ENCODE data around the gene B4GALT6. TPM values are rescaled to one million over a fixed set of nuclear protein-coding genes. Genes with fewer than 3 reads are reported as not detected.

B4GALT6 gene
- total and polyA plus RNA-seq, 9 of the 15 experiments (the other 6 are each of a cell fraction or from before 2014, with no cell fraction given): 0.03 to 0.27 (median 0.08) TPM

- no peak for TF ChIP-seq ZNF609 (CRISPR knock-in tag; IDR thresholded peaks at IDR 0.05; ENCODE audit: borderline replicate concordance)
- no peak for TF ChIP-seq CHD4 (IDR thresholded peaks at IDR 0.05; ENCODE audit: insufficient read depth, insufficient replicate concordance, low read depth, low read length, poor library complexity, severe bottlenecking)
- TF ChIP-seq, protein P1, sequence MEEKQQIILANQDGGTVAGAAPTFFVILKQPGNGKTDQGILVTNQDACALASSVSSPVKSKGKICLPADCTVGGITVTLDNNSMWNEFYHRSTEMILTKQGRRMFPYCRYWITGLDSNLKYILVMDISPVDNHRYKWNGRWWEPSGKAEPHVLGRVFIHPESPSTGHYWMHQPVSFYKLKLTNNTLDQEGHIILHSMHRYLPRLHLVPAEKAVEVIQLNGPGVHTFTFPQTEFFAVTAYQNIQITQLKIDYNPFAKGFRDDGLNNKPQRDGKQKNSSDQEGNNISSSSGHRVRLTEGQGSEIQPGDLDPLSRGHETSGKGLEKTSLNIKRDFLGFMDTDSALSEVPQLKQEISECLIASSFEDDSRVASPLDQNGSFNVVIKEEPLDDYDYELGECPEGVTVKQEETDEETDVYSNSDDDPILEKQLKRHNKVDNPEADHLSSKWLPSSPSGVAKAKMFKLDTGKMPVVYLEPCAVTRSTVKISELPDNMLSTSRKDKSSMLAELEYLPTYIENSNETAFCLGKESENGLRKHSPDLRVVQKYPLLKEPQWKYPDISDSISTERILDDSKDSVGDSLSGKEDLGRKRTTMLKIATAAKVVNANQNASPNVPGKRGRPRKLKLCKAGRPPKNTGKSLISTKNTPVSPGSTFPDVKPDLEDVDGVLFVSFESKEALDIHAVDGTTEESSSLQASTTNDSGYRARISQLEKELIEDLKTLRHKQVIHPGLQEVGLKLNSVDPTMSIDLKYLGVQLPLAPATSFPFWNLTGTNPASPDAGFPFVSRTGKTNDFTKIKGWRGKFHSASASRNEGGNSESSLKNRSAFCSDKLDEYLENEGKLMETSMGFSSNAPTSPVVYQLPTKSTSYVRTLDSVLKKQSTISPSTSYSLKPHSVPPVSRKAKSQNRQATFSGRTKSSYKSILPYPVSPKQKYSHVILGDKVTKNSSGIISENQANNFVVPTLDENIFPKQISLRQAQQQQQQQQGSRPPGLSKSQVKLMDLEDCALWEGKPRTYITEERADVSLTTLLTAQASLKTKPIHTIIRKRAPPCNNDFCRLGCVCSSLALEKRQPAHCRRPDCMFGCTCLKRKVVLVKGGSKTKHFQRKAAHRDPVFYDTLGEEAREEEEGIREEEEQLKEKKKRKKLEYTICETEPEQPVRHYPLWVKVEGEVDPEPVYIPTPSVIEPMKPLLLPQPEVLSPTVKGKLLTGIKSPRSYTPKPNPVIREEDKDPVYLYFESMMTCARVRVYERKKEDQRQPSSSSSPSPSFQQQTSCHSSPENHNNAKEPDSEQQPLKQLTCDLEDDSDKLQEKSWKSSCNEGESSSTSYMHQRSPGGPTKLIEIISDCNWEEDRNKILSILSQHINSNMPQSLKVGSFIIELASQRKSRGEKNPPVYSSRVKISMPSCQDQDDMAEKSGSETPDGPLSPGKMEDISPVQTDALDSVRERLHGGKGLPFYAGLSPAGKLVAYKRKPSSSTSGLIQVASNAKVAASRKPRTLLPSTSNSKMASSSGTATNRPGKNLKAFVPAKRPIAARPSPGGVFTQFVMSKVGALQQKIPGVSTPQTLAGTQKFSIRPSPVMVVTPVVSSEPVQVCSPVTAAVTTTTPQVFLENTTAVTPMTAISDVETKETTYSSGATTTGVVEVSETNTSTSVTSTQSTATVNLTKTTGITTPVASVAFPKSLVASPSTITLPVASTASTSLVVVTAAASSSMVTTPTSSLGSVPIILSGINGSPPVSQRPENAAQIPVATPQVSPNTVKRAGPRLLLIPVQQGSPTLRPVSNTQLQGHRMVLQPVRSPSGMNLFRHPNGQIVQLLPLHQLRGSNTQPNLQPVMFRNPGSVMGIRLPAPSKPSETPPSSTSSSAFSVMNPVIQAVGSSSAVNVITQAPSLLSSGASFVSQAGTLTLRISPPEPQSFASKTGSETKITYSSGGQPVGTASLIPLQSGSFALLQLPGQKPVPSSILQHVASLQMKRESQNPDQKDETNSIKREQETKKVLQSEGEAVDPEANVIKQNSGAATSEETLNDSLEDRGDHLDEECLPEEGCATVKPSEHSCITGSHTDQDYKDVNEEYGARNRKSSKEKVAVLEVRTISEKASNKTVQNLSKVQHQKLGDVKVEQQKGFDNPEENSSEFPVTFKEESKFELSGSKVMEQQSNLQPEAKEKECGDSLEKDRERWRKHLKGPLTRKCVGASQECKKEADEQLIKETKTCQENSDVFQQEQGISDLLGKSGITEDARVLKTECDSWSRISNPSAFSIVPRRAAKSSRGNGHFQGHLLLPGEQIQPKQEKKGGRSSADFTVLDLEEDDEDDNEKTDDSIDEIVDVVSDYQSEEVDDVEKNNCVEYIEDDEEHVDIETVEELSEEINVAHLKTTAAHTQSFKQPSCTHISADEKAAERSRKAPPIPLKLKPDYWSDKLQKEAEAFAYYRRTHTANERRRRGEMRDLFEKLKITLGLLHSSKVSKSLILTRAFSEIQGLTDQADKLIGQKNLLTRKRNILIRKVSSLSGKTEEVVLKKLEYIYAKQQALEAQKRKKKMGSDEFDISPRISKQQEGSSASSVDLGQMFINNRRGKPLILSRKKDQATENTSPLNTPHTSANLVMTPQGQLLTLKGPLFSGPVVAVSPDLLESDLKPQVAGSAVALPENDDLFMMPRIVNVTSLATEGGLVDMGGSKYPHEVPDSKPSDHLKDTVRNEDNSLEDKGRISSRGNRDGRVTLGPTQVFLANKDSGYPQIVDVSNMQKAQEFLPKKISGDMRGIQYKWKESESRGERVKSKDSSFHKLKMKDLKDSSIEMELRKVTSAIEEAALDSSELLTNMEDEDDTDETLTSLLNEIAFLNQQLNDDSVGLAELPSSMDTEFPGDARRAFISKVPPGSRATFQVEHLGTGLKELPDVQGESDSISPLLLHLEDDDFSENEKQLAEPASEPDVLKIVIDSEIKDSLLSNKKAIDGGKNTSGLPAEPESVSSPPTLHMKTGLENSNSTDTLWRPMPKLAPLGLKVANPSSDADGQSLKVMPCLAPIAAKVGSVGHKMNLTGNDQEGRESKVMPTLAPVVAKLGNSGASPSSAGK (IDR thresholded peaks at IDR 0.05): no peak
- no peak for TF ChIP-seq MNT (conservative IDR thresholded peaks at IDR 0.05)
- TF ChIP-seq ETS1 (conservative IDR thresholded peaks at IDR 0.05; ENCODE audit: control insufficient read depth, low read depth, low read length): no peak
- no peak for TF ChIP-seq TOE1 (IDR thresholded peaks at IDR 0.05; ENCODE audit: borderline replicate concordance)
- no peak for TF ChIP-seq TOE1 (CRISPR knock-in tag; IDR thresholded peaks at IDR 0.05; ENCODE audit: borderline replicate concordance, low read depth)
Observed at GRCh38 chr18:31702449-31702848, 18.1 kb upstream of the B4GALT6 start (continued).
